ENCODE data around the gene NIPA2.

DNA sequence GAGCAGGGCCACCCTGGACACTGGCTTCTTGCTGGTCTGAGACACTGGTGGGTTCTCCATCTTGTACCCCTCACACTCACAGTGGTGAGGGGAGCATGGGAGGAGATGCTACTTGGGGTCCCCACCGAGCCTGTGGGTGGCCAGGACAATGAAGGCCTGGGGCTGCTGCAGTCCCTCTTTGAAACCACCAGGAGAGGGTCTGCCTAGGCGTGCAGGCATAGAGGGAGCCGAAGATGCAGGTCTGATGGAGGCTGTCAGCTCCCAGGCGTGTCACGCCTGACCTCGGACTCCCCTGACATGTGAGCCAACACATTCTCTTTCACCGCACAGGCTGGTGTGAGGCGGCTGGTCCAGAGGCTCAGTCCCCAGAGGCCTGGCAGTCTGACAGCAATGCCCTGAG is 39.1 kb downstream of the NIPA2 start:
- TF ChIP-seq SUZ12 (IDR thresholded peaks at IDR 0.05): no peak
- no peak for TF ChIP-seq BHLHE40 (IDR thresholded peaks at IDR 0.05; ENCODE audit: borderline replicate concordance)
- no peak for TF ChIP-seq FOXM1 (IDR thresholded peaks at IDR 0.05; ENCODE audit: borderline replicate concordance)
- TF ChIP-seq FOXK2 (IDR thresholded peaks at IDR 0.05): no peak
- no peak for TF ChIP-seq SP1 (IDR thresholded peaks at IDR 0.05)
- no peak for TF ChIP-seq FOXA1 (IDR thresholded peaks at IDR 0.05)
- TF ChIP-seq ZNF384 (IDR thresholded peaks at IDR 0.05): no peak
- no peak for TF ChIP-seq HDGF (IDR thresholded peaks at IDR 0.05; ENCODE audit: borderline replicate concordance)
- no peak for TF ChIP-seq TARDBP (IDR thresholded peaks at IDR 0.05)
- TF ChIP-seq, protein P1, sequence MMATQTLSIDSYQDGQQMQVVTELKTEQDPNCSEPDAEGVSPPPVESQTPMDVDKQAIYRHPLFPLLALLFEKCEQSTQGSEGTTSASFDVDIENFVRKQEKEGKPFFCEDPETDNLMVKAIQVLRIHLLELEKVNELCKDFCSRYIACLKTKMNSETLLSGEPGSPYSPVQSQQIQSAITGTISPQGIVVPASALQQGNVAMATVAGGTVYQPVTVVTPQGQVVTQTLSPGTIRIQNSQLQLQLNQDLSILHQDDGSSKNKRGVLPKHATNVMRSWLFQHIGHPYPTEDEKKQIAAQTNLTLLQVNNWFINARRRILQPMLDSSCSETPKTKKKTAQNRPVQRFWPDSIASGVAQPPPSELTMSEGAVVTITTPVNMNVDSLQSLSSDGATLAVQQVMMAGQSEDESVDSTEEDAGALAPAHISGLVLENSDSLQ (IDR thresholded peaks at IDR 0.05): no peak
